Measurements from ENCODE around the gene HID1. TPM values are rescaled to one million over a fixed set of nuclear protein-coding genes. Genes with fewer than 3 reads are reported as not detected.

Gene HID1, protein sequence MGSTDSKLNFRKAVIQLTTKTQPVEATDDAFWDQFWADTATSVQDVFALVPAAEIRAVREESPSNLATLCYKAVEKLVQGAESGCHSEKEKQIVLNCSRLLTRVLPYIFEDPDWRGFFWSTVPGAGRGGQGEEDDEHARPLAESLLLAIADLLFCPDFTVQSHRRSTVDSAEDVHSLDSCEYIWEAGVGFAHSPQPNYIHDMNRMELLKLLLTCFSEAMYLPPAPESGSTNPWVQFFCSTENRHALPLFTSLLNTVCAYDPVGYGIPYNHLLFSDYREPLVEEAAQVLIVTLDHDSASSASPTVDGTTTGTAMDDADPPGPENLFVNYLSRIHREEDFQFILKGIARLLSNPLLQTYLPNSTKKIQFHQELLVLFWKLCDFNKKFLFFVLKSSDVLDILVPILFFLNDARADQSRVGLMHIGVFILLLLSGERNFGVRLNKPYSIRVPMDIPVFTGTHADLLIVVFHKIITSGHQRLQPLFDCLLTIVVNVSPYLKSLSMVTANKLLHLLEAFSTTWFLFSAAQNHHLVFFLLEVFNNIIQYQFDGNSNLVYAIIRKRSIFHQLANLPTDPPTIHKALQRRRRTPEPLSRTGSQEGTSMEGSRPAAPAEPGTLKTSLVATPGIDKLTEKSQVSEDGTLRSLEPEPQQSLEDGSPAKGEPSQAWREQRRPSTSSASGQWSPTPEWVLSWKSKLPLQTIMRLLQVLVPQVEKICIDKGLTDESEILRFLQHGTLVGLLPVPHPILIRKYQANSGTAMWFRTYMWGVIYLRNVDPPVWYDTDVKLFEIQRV
- 5.2 TPM in 1 of 2 replicates, not detected in the other for total RNA-seq

DNA sequence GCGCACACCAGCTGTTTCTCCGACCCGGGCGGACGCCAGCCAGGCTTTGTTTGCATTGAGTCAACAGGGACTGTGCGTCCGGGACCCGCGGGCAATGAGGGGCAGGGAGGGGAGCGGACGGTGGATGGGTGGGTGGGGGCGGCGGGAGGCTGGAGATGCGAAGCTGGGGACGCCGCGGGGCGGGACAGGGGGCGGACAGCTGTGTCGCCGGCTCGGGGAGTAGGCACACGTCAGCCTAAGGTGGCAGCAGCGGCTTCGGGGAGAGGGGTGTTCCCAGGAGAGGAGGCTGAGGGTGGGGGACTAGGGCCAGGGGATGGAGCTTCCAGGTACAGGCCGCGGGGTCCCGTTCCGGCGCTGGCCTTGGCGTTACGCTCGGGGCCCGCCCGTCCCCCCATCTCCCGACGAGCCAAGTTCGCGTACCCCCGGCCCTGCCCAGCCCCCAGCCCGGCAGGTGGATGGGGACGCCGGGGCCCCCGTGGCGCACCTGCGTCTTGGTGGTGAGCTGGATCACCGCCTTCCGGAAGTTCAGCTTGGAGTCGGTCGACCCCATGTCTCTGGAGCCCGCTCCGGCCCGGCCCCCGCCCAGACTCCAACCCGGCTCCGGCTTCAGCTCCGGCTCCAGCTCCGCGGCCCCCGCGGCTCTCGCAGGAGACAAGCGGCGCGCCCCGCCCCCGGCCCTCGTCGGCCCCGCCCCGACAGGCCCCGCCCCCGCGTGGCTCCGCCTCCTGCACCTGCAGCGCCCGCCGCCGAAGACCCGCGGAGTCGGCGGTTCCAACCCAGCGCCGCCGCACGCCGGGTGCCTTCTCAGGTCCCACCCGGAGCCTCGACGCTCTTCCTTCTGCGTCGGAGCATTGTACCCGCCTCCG lies at the start of gene HID1:
Gene HID1 (minus strand): TSS at position 653 of the 866 bp plus-strand sequence. CDS start 103 bp downstream, at position 550.

DNA sequence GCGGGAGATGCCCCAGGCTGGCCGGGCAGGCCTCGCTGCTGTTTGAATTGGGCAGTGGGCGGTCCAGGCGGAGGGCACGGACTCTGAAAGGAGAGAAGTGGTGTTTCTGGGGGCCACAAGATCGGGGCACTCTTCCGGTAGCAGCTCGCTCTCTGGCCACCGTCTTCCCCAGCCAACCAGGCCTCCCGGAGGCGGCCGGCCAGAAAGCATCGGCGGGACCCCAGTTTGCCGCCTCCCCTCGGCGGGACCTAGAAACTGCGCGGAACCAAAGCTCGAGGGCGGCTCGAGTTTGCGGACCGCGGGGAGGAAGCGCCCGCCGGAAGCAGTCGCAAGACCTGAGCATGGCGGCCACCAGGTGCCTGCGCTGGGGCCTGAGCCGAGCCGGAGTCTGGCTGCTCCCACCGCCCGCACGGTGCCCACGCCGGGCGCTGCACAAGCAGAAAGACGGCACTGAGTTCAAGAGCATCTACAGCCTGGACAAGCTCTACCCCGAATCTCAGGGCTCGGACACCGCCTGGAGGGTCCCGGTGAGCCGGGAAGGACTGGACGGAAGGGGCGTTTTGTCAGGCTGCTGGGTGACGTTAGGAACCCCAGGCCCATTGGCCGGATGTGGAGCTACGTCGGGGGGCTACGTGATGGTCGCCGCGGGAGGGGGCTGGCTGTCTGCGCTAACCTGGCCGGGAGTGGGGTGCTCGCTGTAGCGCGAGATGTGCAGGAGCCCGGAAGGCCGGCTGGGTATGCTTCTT lies 40.0 kb upstream of the HID1 start, which contains the start of gene MRPL58:
Gene MRPL58 (plus strand): TSS at position 325 of the 746 bp plus-strand sequence. CDS start 17 bp downstream, at position 342.

DNA sequence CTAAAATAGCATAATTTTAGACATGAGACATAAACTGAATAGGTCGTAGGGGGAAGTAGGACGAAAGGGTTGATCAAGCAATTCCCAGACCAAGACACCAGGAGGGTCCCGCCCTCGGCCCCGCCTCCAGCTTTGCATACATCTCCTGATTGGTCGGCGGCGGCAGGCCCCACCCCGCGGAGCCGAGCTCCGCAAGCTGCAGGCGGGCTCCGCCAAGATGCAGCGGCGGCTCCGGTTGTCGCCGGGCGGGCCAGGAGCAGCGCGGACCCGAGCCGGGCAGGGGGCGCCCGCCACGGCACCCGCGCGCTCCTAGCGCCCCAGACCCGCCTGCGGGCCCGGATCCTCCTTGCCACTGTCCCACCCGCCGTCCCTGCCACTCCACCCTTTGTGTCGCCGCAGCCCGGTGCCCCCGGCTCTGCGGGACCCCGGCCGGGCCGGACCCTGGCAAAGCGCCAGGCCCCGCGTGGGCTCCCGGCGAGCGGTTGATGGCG lies 14.9 kb upstream of the HID1 start, which contains the start of gene CDR2L:
Gene CDR2L (plus strand): TSS at position 215 of the 491 bp plus-strand sequence. CDS start 412 bp downstream, outside the sequence.

DNA sequence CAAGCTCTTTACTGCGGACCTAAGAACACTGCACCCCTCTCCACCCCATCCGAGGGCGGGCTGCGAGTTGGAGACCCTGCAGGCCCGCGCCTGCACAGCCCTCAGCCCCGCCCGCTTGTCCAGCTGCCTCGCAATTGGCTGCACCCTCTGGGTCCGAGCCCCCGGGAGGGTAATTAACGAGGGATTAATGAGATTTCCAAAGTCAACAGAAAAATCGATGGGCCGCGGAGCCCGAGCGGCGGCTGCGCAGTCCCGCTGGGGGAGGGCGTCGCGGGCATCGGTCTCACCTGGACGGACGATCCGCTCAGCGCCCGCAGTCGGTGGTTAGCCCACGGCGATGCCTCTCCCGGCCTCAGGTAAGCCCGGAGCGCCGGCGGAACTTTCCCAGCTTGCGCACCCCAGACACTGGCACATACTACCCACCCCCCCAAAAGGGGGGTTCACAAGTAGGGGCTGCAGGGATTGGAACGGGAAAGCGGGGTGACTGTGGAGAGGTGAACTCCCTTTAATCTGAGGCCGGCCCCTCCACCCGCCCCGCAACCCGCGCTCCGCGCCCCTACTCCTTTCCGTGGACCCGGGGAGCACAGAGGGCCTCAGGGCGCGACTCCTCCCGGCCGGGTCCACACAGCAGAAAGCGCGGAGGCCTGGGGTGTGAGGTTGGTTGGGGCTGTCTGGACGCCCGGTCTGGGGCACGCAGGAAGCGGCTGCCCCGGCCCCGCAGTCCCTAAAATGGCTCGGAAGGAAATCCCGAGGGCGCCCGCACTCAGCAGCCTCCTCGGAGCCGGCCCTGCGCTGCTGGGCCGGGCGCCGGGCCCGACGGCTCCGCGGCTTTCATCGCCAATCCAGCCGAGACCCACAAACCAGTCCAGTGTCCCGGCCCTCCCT lies 36.7 kb downstream of the HID1 start, which contains the start of gene OTOP3:
Gene OTOP3 (plus strand): TSS at position 314 of the 885 bp plus-strand sequence. CDS start 24 bp downstream, at position 338.

DNA sequence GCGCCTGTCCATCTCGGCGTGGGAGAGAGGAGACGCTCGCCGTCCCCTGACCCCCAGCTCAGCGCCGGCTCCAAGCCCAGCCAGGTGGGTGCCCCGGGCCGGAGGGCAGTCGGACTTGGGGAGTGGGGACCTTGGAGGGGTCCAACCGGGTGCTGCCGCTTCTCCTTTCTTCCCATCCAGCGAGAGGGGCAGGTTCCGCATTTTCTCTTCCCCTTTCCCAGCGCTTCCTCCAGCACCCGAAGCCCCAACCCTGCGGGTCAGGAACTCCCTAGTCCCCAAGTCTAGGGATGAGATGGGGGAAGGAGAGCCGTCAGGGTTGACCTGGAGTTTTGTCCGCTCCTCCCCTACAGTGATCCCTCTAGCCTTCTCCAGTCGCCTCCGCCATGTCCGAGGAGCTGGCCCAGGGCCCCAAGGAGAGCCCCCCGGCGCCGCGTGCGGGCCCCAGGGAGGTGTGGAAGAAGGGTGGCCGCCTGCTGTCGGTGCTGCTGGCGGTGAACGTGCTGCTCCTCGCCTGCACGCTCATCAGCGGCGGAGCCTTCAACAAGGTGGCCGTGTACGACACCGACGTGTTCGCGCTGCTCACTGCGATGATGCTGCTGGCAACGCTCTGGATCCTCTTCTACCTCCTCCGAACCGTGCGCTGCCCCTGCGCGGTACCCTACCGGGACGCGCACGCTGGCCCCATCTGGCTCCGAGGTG lies 48.2 kb downstream of the HID1 start, which contains the start of gene OTOP2:
Gene OTOP2 (plus strand): TSS at position 24 of the 699 bp plus-strand sequence. CDS start 360 bp downstream, at position 384.

DNA sequence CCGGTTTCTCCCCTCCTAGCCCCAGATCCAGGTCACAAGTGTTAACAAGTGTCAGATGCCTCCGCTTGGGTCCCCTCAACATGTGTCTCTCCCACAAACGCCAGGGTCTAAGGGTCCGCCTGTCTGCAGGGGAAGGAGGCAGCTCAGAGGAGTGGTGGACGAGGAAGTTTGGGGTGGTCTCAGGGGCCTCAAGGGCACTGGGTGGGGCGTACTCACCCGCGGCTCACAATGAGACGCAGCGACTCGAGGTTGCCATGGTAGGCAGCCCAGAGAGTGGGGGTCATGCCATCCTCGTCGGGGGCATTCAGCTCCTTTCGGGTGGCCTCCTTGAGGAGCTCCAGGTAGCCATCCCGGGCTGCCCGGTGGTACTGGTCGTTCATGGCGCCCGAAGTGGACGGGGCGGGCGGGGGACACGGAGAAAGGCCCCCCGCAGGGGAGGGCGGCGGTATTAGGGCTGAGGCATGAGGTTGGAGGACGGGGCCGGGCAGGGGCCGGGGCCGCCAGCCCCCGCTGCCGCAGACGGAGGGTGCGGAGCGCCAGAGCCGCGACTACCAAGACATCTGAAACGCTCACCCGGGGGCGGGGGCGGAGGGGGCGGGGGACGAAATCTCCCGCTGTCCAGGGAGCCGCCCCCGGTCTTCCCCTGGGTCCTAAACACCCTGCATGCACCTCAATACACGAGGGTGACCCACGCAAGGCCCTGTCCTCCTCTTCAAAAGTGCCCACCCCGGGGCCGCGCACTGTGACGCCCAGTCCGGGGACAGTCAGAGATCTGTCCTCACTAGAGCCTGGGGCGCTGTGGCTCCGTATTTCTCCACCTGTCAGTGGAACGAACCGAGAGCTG lies 49.6 kb downstream of the HID1 start, which contains the start of gene USH1G:
Gene USH1G (minus strand): TSS at position 562 of the 844 bp plus-strand sequence. CDS start 182 bp downstream, at position 380.

Other genes starting within 250 kb of the HID1 start
- gene RAB37, start 235.5 kb downstream of the HID1 start, total RNA-seq: 0.35 TPM in 1 of 2 replicates, not detected in the other
- 16.1 and 35.2 TPM in 2 replicates for gene NHERF1, start 224.1 kb downstream of the HID1 start, total RNA-seq
- 19.7 and 24.7 TPM in 2 replicates for gene NAT9, start 196.4 kb downstream of the HID1 start, total RNA-seq
- gene GRIN2C, start 112.9 kb downstream of the HID1 start, total RNA-seq: not detected in 2 replicates
- 13.2 and 25.7 TPM in 2 replicates for gene FDXR, start 99.8 kb downstream of the HID1 start, total RNA-seq
- gene FADS6, start 79.1 kb downstream of the HID1 start, total RNA-seq: not detected in 2 replicates
- under 0.01 TPM in 1 of 2 replicates, not detected in the other for gene USH1G, start 49.5 kb downstream of the HID1 start, total RNA-seq
- gene OTOP2, start 48.5 kb downstream of the HID1 start, total RNA-seq: not detected in 2 replicates
- gene OTOP3, start 36.9 kb downstream of the HID1 start, total RNA-seq: not detected in 2 replicates
- 20.7 and 23.6 TPM in 2 replicates for gene CDR2L, start 14.9 kb upstream of the HID1 start, total RNA-seq
- gene MRPL58, start 39.9 kb upstream of the HID1 start, total RNA-seq: 39.0 and 40.1 TPM in 2 replicates
- 216 and 251 TPM in 2 replicates for gene ATP5PD, start 74.2 kb upstream of the HID1 start, total RNA-seq
- 13.0 and 20.0 TPM in 2 replicates for gene KCTD2, start 74.5 kb upstream of the HID1 start, total RNA-seq
- gene SLC16A5, start 115.2 kb upstream of the HID1 start, total RNA-seq: 5.0 and 6.0 TPM in 2 replicates
- gene ARMC7, start 137.2 kb upstream of the HID1 start, total RNA-seq: 3.0 and 12.7 TPM in 2 replicates
- gene NT5C, start 159.0 kb upstream of the HID1 start, total RNA-seq: 90.9 and 108 TPM in 2 replicates
- gene JPT1, start 181.8 kb upstream of the HID1 start, total RNA-seq: 75.4 and 105 TPM in 2 replicates
- gene SUMO2, start 210.2 kb upstream of the HID1 start, total RNA-seq: 73.5 and 82.2 TPM in 2 replicates
- gene NUP85, start 232.9 kb upstream of the HID1 start, total RNA-seq: 29.6 and 30.1 TPM in 2 replicates

Measured in pericardium fibroblast (primary cell).